GM21423 (cell line): ENCODE results near the gene SFT2D3.

ENCODE experiments used
- ATAC-seq: cut with Tn5 transposase; IDR thresholded peaks from one replicate; pipeline ENCODE4 v1.9.1; 2021; ENCODE audit warnings: mild to moderate bottlenecking, moderate library complexity; ENCODE audit not compliant: unreplicated experiment

Gene SFT2D3

DNA sequence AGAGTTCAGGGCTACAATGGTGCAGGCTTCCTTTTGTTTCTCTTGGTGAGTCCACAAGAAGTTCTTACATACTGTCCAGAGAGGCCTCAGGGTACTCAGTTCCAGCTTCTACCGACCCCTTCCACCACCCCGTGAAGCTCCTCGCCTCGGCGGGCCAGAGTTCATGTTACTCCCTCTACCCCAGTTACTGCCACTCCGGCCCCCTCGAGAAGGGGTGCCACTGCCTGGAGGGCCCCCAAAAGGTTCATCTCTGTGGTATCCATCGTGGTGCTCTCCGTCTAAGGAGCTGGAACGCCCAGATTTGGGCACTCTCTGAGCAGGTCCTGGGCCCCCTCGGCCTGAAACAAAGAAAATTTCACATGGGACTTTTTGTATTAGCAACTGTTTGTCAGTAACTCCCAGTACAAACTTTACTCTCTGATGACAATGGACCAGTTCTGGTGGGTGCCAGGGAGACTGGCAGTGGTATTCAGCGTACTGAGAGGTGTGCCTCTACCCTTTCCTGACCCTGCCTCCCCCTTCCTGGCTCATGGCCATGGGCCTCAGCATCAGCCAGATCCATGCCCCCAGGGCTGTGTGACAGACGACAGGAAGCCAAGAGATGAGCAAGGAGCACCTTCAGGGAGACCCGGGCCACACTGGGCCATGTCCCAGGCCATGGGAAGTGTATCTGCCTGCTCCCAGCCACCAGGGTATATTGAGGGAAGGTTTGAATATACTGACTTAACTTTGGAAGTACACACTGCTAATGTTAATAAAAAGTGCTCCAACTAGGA, 5.1 kb downstream of the SFT2D3 start:
- no peak for ATAC-seq

DNA sequence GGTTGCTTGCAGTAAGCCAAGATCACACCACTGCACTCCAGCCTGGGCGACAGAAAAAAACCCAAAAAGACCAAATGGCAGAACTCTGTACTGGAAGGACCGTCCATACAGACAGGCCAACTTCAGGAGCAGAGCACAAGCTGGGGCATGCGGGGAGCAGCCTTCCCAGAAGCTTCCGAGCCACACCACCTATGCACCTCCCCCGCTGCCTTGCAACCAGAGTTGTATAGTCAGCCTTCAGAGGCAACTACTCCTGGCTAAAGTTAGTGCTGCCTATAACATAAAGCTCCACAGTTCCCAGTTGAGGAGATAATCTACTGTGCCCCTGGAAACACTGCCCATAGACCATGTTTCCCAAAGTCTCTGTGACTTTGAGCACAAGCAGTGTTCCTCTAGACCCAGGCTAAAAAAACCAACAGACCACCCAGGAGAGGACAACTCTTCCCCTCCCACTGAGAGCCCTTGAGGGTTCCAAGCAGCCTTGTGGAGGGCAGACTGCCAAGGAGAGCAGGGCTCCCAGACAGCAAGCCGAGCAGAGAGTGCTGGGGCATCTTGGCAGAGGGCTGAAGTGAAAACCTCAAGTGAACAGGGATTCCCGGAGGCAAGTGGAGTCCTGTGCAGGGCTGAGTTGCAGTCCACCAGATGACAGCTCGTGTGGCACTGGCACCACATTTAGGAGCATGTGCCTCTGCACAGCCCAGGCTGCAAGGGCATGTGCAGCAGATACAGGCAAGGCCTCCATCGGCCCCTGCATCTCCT, 6.8 kb downstream of the SFT2D3 start:
- ATAC-seq, result no peak

DNA sequence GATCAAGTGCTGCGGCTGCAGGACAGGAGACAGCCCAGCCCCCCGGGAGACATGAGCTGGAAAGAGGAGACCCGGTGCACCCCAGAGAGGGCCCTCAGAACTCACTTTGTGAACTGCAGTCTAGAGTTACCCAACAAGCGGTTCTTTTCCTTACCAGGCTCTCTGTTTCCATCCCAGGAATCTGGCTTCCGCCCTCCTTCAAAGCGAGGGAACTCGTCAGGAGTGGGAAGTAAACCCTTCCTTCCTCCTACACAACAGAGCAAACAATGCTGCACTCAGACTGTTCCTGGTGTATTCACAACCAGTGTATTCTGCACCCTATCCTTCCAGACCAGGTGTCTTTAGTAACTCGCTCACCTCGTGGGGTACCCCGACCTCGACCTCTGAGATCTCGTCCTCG, 8.0 kb downstream of the SFT2D3 start:
- ATAC-seq, result no peak

GRCh38 chr2:127712999-127713398, 11.7 kb downstream of the SFT2D3 start:
- no peak for ATAC-seq

- ATAC-seq, result no peak
Observed at GRCh38 chr2:127713562-127713961, 12.3 kb downstream of the SFT2D3 start.

GRCh38 chr2:127715778-127716449, 14.6 kb downstream of the SFT2D3 start:
- ATAC-seq, result no peak

DNA sequence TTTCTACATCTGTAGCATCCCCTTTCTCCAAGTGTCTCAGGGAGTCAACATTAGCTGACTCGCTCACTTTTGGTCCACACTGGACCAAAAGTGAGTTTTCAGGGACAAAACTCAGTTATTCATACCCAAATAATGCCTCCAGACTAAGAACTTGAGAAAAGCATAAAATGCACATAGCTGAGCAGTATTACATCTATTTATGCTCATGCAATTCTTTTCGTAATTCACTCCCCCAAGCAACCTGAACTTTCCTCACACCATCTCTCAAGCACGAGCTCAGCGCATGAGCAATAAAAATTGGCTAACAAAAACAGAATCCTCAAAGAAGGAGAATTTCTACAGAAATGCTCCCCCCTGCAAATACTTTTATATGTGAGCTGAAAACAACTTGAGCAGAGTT, 17.0 kb downstream of the SFT2D3 start:
- ATAC-seq, result no peak

- ATAC-seq, result no peak
Observed at GRCh38 chr2:127719301-127720218, 18.3 kb downstream of the SFT2D3 start.

DNA sequence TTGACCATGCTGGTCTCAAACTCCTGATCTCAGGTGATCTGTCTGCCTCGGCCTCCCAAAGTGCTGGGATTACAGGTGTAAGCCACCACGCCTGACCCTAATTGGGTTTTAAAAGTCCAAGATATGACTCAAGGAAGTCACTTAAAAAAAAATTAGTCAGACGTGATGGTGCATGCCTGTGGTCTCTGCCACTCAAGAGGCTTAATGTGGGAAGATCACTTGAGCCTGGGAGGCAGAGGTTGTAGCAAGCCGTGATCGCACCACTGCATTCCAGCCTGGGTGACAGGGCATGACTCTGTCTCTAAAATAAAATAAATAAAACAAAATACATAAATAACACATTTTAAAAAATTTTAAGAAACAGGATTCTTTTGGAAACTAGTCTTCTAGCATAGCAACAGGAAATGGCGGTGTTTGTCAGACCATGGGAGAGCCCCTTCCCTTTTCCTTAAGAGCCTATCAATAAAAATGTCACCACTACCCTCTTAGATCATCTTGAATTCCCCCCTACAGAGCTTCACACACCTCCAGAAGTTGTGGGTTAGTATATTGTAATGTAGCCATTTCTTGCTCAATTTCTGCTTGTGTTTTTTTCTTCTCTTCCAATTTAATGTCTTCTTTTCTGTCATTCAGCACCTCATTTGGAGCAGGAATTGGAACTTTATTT, 20.1 kb downstream of the SFT2D3 start:
- no peak for ATAC-seq

- ATAC-seq, result no peak
Observed at GRCh38 chr2:127721978-127722355, 20.7 kb downstream of the SFT2D3 start.

DNA sequence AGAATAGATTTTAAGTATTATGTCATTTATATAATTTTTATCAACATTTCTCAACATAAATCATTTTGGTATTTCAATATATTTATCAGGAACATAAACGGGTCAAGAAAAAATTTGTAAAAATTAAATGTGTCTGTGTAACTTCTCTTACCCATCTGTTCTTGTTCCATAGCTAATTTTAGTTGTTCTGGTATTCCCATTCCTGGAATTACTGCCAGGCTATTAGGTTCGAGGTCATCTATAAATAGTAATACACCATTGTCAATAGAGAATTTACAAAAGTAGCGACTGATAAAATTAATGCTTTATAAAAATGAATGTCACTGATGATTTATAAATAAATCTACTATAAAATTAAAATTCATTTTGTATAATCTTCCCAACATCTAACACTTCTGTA, 21.5 kb downstream of the SFT2D3 start:
- no peak for ATAC-seq

DNA sequence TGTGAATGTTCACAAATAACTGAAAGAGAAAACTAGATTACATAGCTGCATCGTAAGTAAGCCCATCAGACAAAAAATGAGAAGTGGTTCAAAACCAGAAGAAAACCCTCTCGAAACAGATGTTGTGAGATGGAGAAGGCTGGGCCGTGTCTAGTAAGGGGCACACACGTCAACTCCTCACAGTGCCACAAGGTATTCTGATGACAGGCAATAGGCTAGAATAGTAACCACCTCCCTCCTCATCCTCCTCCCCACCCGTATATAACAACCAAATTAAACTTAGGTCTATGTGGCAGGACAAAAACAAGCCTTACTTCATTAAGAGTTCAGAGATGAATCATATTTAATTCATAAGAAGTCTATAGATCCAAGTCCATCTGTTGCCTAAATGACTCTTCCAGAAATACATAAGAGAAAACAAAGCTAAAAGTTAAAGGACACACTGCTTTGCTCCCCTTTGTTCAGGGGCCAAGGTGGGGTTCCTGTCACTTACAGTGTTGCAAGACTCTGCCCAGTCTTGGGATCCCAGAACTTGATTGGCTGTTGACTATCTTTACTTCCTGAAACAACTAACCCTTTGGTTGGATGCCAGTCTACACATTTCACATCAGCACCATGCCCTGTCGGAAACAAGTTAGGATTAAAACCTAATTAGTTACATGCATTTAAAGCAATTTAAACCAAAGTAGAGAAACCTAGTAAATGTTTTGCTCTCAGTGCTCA, 25.0 kb downstream of the SFT2D3 start:
- ATAC-seq, result no peak

- ATAC-seq, result no peak
Observed at GRCh38 chr2:127733113-127733815, 32.0 kb downstream of the SFT2D3 start.

DNA sequence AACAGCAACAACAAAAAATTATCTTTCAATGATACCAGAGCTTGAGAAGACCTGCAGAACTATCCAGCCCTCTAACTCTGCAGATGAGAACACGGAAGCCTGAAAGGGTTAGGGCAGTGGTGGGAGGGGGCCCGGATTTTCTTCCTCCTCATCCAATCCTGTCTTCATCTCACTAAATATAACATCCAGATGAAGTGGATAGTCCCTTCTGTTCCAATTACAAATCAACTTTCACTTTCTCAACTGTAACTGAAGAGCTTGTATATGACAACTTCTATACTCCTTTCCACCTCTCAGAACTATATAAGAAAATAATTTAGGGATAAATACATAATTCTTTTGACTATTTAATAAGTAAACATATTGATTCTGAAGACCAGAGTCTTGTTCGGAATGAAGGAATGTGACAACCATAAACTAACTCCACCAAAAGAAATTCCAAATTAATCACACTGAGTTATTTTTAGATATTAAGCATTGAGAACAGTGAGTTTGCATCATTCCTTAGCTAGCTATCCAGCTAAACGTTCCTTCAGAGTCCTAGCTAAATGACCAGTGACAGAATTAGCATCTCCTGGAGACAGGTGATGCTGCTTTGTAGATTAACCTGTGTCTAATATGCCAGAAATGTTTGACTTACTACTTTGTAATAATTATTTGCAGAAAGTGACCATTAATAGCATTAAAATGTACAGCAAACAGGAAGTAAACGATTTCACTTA, 32.7 kb downstream of the SFT2D3 start:
- no peak for ATAC-seq

GRCh38 chr2:127735044-127735443, 33.7 kb downstream of the SFT2D3 start:
- peak; percentile 13 for ATAC-seq

DNA sequence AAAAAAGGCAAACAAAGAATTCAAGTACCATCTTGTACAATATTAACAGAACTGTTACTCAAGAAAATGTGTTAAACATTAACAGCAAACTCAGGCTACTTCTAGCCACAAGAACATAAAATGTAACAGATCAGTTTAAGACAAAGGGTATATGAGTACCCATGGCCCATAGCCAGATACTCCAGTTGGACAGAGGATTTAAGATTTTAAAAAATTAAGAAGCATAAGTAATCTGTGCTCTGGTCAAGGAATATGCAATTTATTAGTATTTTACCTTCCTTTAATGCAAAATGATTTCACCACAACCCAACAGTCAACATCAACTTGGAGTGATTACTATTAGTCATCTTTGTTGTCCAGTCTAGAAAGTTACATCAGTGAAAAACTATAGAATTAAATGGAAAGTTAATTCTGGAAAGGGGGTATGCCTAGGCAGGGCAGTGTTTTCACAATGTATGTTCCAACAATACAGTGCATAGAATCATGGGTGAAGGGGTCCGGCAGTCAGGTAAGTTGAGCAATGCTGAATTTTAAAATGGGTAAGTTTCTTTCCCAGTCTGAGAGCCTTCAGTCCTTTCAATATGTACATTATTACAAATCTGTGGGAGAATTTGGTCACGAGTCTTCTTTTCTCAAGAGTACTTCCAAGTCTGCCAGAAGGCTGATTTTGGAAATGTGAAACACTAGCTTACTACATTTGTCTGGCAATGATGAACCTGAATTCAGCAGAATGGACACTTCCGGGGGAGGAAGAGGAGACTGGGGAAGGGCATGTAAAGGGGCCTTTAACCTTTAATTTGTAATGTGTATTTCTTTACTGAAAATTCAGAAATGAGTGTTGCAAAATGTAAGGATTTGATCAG, 34.5 kb downstream of the SFT2D3 start:
- ATAC-seq, result peak; percentile 86

- no peak for ATAC-seq
Observed at GRCh38 chr2:127737892-127738291, 36.6 kb downstream of the SFT2D3 start.
